IMR-90 (cell line): Measurements from ENCODE around the gene ENKUR. TPM values are rescaled to one million over a fixed set of nuclear protein-coding genes. Genes with fewer than 3 reads are reported as not detected.

Experiments used
- ATAC-seq: fragments of 200-7000 bp; cut with Tn5 transposase; 2 replicates; pipeline ENCODE4 v1.9.1; 2020; ENCODE audit warnings: low read depth, mild to moderate bottlenecking, moderate library complexity
- BruUV-seq: library from RNA; stranded (reverse); fragments of 400-500 nt; replicated peaks from 2 replicates; lab custom pipeline; 2021; lab: Mats Ljungman, UMichigan
- CTCF ChIA-PET: fragments of 300-600 bp; formaldehyde crosslinking; extraction: SDS; loops from one replicate; lab custom pipeline; 2021; ENCODE audit warnings: antibody characterized with exemption; lab: Yijun Ruan, JAX
- POLR2A ChIA-PET: fragments of 300-600 bp; sonication (Branson Sonifier 250); formaldehyde crosslinking; loops from one replicate; lab custom pipeline; 2022; ENCODE audit warnings: antibody characterized with exemption; ENCODE audit not compliant: unreplicated experiment; lab: Charles Lee
- DNase-seq: peaks from one replicate; pipeline ENCODE4 v3.0.0; 2013
- H2AFZ ChIP-seq: replicated peaks from 2 replicates; pipeline ENCODE3; 2013; ENCODE audit warnings: low read length, mild to moderate bottlenecking; ENCODE audit not compliant: poor library complexity
- H2AK5ac ChIP-seq: 2 replicates; pipeline ENCODE4 v1.6.1; 2013; ENCODE audit warnings: low read depth, low read length, inconsistent platforms
- H2AK9ac ChIP-seq: replicated peaks from 2 replicates; pipeline ENCODE3; 2013; ENCODE audit warnings: mild to moderate bottlenecking, low read depth, low read length, moderate library complexity; ENCODE audit not compliant: poor library complexity
- H2BK120ac ChIP-seq: 2 replicates; pipeline ENCODE4 v1.6.1; 2013; ENCODE audit warnings: low read depth, low read length, inconsistent platforms
- H2BK15ac ChIP-seq: 3 replicates; pipeline ENCODE4 v1.6.1; 2013; ENCODE audit warnings: low read depth, low read length, inconsistent platforms
- H2BK20ac ChIP-seq: 2 replicates; pipeline ENCODE4 v1.6.1; 2013; ENCODE audit warnings: low read depth, mild to moderate bottlenecking, inconsistent platforms, low read length, moderate library complexity
- H2BK5ac ChIP-seq: 2 replicates; pipeline ENCODE4 v1.6.1; 2013; ENCODE audit warnings: mild to moderate bottlenecking, low read depth, low read length, inconsistent platforms; ENCODE audit not compliant: poor library complexity, severe bottlenecking
- H3K14ac ChIP-seq: replicated peaks from 2 replicates; pipeline ENCODE4 v1.6.1; 2013; ENCODE audit warnings: low read depth, low read length, inconsistent platforms
- H3K18ac ChIP-seq: 2 replicates; pipeline ENCODE4 v1.6.1; 2013; ENCODE audit warnings: low read depth, low read length, control low read depth
- H3K23ac ChIP-seq: 2 replicates; pipeline ENCODE4 v1.6.1; 2013; ENCODE audit warnings: low read depth, low read length, inconsistent platforms
- H3K27ac ChIP-seq: 2 replicates; pipeline ENCODE4 v1.5.1; 2013; ENCODE audit warnings: mild to moderate bottlenecking, control low read depth, low read length; ENCODE audit not compliant: insufficient read depth
- H3K27me3 ChIP-seq: 2 replicates; pipeline ENCODE4 v1.6.1; 2013; ENCODE audit warnings: low read length; ENCODE audit not compliant: control insufficient read depth, insufficient read depth
- H3K36me3 ChIP-seq: 2 replicates; pipeline ENCODE4 v1.6.1; 2013; ENCODE audit warnings: low read length, mixed read lengths; ENCODE audit not compliant: control insufficient read depth, insufficient read depth
- H3K4ac ChIP-seq: 2 replicates; pipeline ENCODE4 v1.6.1; 2013; ENCODE audit warnings: low read depth, low read length, inconsistent platforms
- H3K4me1 ChIP-seq: 2 replicates; pipeline ENCODE4 v1.6.1; 2013; ENCODE audit warnings: low read length, mixed read lengths; ENCODE audit not compliant: control insufficient read depth, insufficient read depth
- H3K4me2 ChIP-seq: 2 replicates; pipeline ENCODE4 v1.6.1; 2013; ENCODE audit warnings: low read depth, mild to moderate bottlenecking, control low read depth, low read length, moderate library complexity
- H3K4me3 ChIP-seq: 2 replicates; pipeline ENCODE4 v1.5.1; 2013; ENCODE audit warnings: low read depth, mild to moderate bottlenecking, control low read depth, low read length, moderate library complexity; ENCODE audit not compliant: insufficient read depth
- H3K56ac ChIP-seq: 2 replicates; pipeline ENCODE4 v1.6.1; 2013; ENCODE audit warnings: low read length, inconsistent platforms; ENCODE audit not compliant: insufficient read depth; ENCODE audit errors: extremely low read depth
- H3K79me1 ChIP-seq, 2 experiments: 2 replicates each; pipeline ENCODE4 v1.6.1; 2013; ENCODE audit warnings: low read length in 2 of 2, inconsistent platforms in 1 of 2, low read depth in 1 of 2
- H3K9ac ChIP-seq: 2 replicates; pipeline ENCODE4 v1.6.1; 2013; ENCODE audit warnings: low read depth, low read length, control low read depth
- H3K9me1 ChIP-seq: 2 replicates; pipeline ENCODE4 v1.6.1; 2013; ENCODE audit warnings: low read length, inconsistent platforms; ENCODE audit not compliant: insufficient read depth
- H3K9me3 ChIP-seq: 2 replicates; pipeline ENCODE4 v1.6.1; 2013; ENCODE audit warnings: low read length; ENCODE audit not compliant: control insufficient read depth, insufficient read depth
- H4K20me1 ChIP-seq: 2 replicates; pipeline ENCODE4 v1.6.1; 2013; ENCODE audit warnings: low read length, inconsistent platforms; ENCODE audit not compliant: insufficient read depth
- H4K5ac ChIP-seq: 2 replicates; pipeline ENCODE4 v1.6.1; 2013; ENCODE audit warnings: mild to moderate bottlenecking, low read depth, low read length, control low read depth
- H4K8ac ChIP-seq, 2 experiments: 2 replicates each; pipeline ENCODE4 v1.6.1; 2013; ENCODE audit warnings: low read depth in 2 of 2, low read length in 2 of 2, control low read depth in 1 of 2, inconsistent platforms in 1 of 2
- H4K91ac ChIP-seq: 2 replicates; pipeline ENCODE4 v1.6.1; 2013; ENCODE audit warnings: low read depth, low read length, inconsistent platforms; ENCODE audit not compliant: insufficient read depth
- BHLHE40 ChIP-seq: fragments of 150-350 bp; IDR thresholded peaks from 2 replicates; pipeline ENCODE4 v1.6.1; 2016; ENCODE audit warnings: mild to moderate bottlenecking, low read depth, low read length
- CEBPB ChIP-seq: IDR thresholded peaks from 2 replicates; pipeline ENCODE4 v1.6.1; 2012; ENCODE audit warnings: low read depth, low read length, improper control_type of control experiment
- CHD1 ChIP-seq: IDR thresholded peaks from 2 replicates; pipeline ENCODE4 v1.6.1; 2012; ENCODE audit warnings: low read depth, low read length, improper control_type of control experiment
- FOS ChIP-seq: fragments of 150-350 bp; IDR thresholded peaks from 2 replicates; pipeline ENCODE4 v1.6.1; 2016; ENCODE audit warnings: low read depth, low read length
- MAFK ChIP-seq: IDR thresholded peaks from 2 replicates; pipeline ENCODE4 v1.6.1; 2012; ENCODE audit warnings: low read depth, low read length, improper control_type of control experiment
- MAZ ChIP-seq: IDR thresholded peaks from 2 replicates; pipeline ENCODE4 v1.6.1; 2012; ENCODE audit warnings: low read depth, mild to moderate bottlenecking, low read length, improper control_type of control experiment, moderate library complexity, borderline replicate concordance
- MXI1 ChIP-seq: IDR thresholded peaks from 2 replicates; pipeline ENCODE4 v1.6.1; 2012; ENCODE audit warnings: low read depth, mild to moderate bottlenecking, low read length, moderate library complexity, borderline replicate concordance
- NFE2L2 ChIP-seq: fragments of 150-350 bp; IDR thresholded peaks from 2 replicates; pipeline ENCODE4 v1.6.1; 2016; ENCODE audit warnings: low read depth, mild to moderate bottlenecking, low read length
- POLR2A ChIP-seq: IDR thresholded peaks from 2 replicates; pipeline ENCODE4 v1.6.1; 2012; ENCODE audit warnings: mild to moderate bottlenecking, low read depth, low read length
- RAD21 ChIP-seq: IDR thresholded peaks from 2 replicates; pipeline ENCODE4 v1.6.1; 2012; ENCODE audit warnings: low read length, improper control_type of control experiment
- RCOR1 ChIP-seq: IDR thresholded peaks from 2 replicates; pipeline ENCODE4 v1.6.1; 2012; ENCODE audit warnings: mild to moderate bottlenecking, low read length, improper control_type of control experiment; ENCODE audit not compliant: insufficient replicate concordance
- RFX5 ChIP-seq: IDR thresholded peaks from 2 replicates; pipeline ENCODE4 v1.8.0; 2012; ENCODE audit warnings: low read depth, mild to moderate bottlenecking, low read length, moderate library complexity
- SMC3 ChIP-seq: fragments of 150-350 bp; IDR thresholded peaks from 2 replicates; pipeline ENCODE4 v1.6.1; 2016; ENCODE audit warnings: low read depth, mild to moderate bottlenecking, antibody characterized with exemption, low read length, moderate library complexity
- WGBS, 2 experiments: methylation state at CpG; one replicate each; pipeline versions ENCODE4 v1.1.5 to v1.1.7; 2013; ENCODE audit warnings: missing lambda C conversion rate in 2 of 2; ENCODE audit not compliant: insufficient read length in 1 of 2; ENCODE audit errors: extremely low coverage in 2 of 2; 5-methylcytosine and 5-hydroxymethylcytosine counted together
- dilution Hi-C: fragments of 300-500 bp; cut with HindIII; formaldehyde crosslinking; loops from one replicate; pipeline ENCODE4 v1.14.3; 2018; ENCODE audit warnings: low sequenced_read_pairs; ENCODE audit not compliant: unreplicated experiment
- in situ Hi-C: fragments of 300-500 bp; cut with MboI; formaldehyde crosslinking; loops from 3 replicates; pipeline ENCODE4 v1.14.3; 2019; ENCODE audit warnings: low sequenced_read_pairs, inconsistent platforms, mixed read lengths
- intact Hi-C: fragments of 100-400 bp; cut with micrococcal nuclease; formaldehyde crosslinking; loops from 2 replicates; pipeline ENCODE4 v1.10.0; 2022
- polyA plus RNA-seq, 3 experiments: library from polyadenylated mRNA; depleted of rRNA; stranded (reverse); fragments of >200 nt; gene quantifications; 2 replicates each; pipeline ENCODE4 v1.2.3, GENCODE V29; 2012; ENCODE audit warnings: low replicate concordance in 1 of 3
- total RNA-seq: library from RNA; depleted of rRNA; stranded (reverse); fragments of >200 nt; gene quantifications from 2 replicates; pipeline ENCODE4 v1.2.3, GENCODE V29; 2012
- TF ChIP-seq, protein P1 (sequence below): fragments of 150-350 bp; IDR thresholded peaks from 2 replicates; pipeline ENCODE4 v1.6.1; 2016; ENCODE audit warnings: low read depth, mild to moderate bottlenecking, low read length, moderate library complexity, borderline replicate concordance
- TF ChIP-seq, protein P2 (sequence below): conservative IDR thresholded peaks from 2 replicates; pipeline ENCODE4 v1.5.1; 2012; ENCODE audit warnings: mild to moderate bottlenecking, low read depth, low read length, improper control_type of control experiment
- TF ChIP-seq, protein P3 (sequence below): fragments of 150-350 bp; IDR thresholded peaks from 2 replicates; pipeline ENCODE4 v1.6.1; 2017; ENCODE audit warnings: mild to moderate bottlenecking, antibody characterized with exemption, low read length, low read depth

Gene ENKUR
- total and polyA plus RNA-seq, 2 of the 4 experiments (the other 2 are of a cell fraction) = not detected

DNA sequence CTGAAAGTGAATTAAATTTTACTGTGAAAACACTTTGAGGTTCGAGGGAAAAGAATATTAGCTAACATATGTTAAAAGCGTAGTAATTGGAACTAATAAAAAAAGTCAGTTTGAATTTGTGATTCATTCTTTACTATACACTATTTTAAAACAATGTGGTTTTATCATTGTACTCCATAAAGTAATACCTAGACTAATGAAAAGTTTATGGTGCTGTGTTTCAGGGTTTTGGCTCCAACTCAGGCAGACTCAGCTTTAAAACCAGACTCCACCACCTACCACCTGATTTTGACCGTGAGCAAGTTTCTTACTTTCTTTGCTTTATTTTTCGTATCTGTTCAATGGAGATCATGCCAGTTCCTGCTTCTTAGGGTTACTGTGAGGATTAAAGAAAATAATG is 54.4 kb downstream of the ENKUR start:
- no peak overlapping the region for H4K91ac ChIP-seq
- H3K79me1 ChIP-seq = peaks cover 0 to 3% of the 10 kb centered on the region in 2 experiments; a peak in 1 of 4 replicates
- H4K5ac ChIP-seq = no peak overlapping the region
- H3K9ac ChIP-seq = no peak overlapping the region
- WGBS, 2 experiments = no CpG with 5 or more reads among the region's 4 CpGs
- H3K23ac ChIP-seq = no peak overlapping the region
- H4K8ac ChIP-seq = no peak overlapping the region
- peaks cover 19% of the 10 kb centered on the region for H3K4me1 ChIP-seq
- ChIA-PET CTCF (interaction anchor here (0.6 to 0.9 kb wide), 2 partner anchors 25 to 344 kb away, joined by 3 read pairs; no protein-coding TSS in a partner anchor), POLR2A (no interaction called here)
- no peak overlapping the region for H2AK5ac ChIP-seq
- DNase-seq = no peak
- H2BK20ac ChIP-seq = no peak overlapping the region
- intact Hi-C loops = no loop called here
- H3K18ac ChIP-seq = peak overlapping the region; percentile 47; the same call in 1 of the 2 replicates
- H2BK5ac ChIP-seq = no peak overlapping the region
- no peaks in the 10 kb centered on the region for H4K20me1 ChIP-seq
- no peak overlapping the region for H2BK15ac ChIP-seq
- no peak overlapping the region for H3K4me2 ChIP-seq
- dilution Hi-C loops = no loop called here
- no peak overlapping the region; the same call in 1 of the 2 replicates for H3K14ac ChIP-seq
- no peak overlapping the region for H3K27ac ChIP-seq
- H3K56ac ChIP-seq = no peak overlapping the region
- no TSS peak for BruUV-seq
- H3K4ac ChIP-seq = peak overlapping the region; percentile 20; the same call in 1 of the 2 replicates
- H2AFZ ChIP-seq = no peak overlapping the region
- no peak overlapping the region for H3K4me3 ChIP-seq
- H2BK120ac ChIP-seq = peak overlapping the region; percentile 26; the same call in 1 of the 2 replicates
- peaks cover 15% of the 10 kb centered on the region for H3K9me1 ChIP-seq
- ATAC-seq = no peak
- no peak overlapping the region for H2AK9ac ChIP-seq
- H3K9me3 ChIP-seq = no peaks in the 10 kb centered on the region
- no peaks in the 10 kb centered on the region for H3K27me3 ChIP-seq
- H3K36me3 ChIP-seq = no peaks in the 10 kb centered on the region
- in situ Hi-C loops = loop anchor here (25.0 kb wide), 1 partner anchor 249 kb away; the partner anchor contains the start of gene ARHGAP21
- TF ChIP-seq, protein P1, sequence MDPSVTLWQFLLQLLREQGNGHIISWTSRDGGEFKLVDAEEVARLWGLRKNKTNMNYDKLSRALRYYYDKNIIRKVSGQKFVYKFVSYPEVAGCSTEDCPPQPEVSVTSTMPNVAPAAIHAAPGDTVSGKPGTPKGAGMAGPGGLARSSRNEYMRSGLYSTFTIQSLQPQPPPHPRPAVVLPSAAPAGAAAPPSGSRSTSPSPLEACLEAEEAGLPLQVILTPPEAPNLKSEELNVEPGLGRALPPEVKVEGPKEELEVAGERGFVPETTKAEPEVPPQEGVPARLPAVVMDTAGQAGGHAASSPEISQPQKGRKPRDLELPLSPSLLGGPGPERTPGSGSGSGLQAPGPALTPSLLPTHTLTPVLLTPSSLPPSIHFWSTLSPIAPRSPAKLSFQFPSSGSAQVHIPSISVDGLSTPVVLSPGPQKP = no peak
- TF ChIP-seq, protein P2, sequence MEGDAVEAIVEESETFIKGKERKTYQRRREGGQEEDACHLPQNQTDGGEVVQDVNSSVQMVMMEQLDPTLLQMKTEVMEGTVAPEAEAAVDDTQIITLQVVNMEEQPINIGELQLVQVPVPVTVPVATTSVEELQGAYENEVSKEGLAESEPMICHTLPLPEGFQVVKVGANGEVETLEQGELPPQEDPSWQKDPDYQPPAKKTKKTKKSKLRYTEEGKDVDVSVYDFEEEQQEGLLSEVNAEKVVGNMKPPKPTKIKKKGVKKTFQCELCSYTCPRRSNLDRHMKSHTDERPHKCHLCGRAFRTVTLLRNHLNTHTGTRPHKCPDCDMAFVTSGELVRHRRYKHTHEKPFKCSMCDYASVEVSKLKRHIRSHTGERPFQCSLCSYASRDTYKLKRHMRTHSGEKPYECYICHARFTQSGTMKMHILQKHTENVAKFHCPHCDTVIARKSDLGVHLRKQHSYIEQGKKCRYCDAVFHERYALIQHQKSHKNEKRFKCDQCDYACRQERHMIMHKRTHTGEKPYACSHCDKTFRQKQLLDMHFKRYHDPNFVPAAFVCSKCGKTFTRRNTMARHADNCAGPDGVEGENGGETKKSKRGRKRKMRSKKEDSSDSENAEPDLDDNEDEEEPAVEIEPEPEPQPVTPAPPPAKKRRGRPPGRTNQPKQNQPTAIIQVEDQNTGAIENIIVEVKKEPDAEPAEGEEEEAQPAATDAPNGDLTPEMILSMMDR = no peak
- TF ChIP-seq MAZ (no peak), MXI1 (no peak), FOS (no peak), RFX5 (no peak), CEBPB (no peak), NFE2L2 (no peak), RAD21 (no peak), RCOR1 (no peak), CHD1 (no peak), BHLHE40 (no peak), MAFK (no peak), POLR2A (no peak), SMC3 (no peak)
- TF ChIP-seq, protein P3, sequence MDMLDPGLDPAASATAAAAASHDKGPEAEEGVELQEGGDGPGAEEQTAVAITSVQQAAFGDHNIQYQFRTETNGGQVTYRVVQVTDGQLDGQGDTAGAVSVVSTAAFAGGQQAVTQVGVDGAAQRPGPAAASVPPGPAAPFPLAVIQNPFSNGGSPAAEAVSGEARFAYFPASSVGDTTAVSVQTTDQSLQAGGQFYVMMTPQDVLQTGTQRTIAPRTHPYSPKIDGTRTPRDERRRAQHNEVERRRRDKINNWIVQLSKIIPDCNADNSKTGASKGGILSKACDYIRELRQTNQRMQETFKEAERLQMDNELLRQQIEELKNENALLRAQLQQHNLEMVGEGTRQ = no peak
